SK-N-SH (cell line): ENCODE data around the gene PSME4. TPM values are rescaled to one million over a fixed set of nuclear protein-coding genes. Genes with fewer than 3 reads are reported as not detected.

ENCODE experiments used
- CTCF ChIA-PET: fragments of 300-600, 350-600 bp; formaldehyde crosslinking; extraction: SDS; loops from one replicate; lab custom pipeline; 2021; lab: Yijun Ruan, JAX
- POLR2A ChIA-PET: fragments of 350-600 bp; sonication (Branson Sonifier 250); formaldehyde crosslinking; extraction: SDS; loops from one replicate; lab custom pipeline; 2020; ENCODE audit warnings: antibody characterized with exemption, inconsistent platforms; lab: Yijun Ruan, JAX
- DNase-seq: peaks from one replicate; pipeline ENCODE4 v3.0.0; 2012
- H2AFZ ChIP-seq: fragments of 200-600 bp; sonication (generic); 2 replicates; pipeline ENCODE4 v1.8.1; 2016; ENCODE audit warnings: antibody characterized with exemption, mild to moderate bottlenecking, low read depth
- H3F3A ChIP-seq: fragments of 200-600 bp; sonication (generic); replicated peaks from 2 replicates; pipeline ENCODE3; 2016; ENCODE audit warnings: antibody characterized with exemption, mild to moderate bottlenecking; ENCODE audit not compliant: insufficient read depth
- H3K27ac ChIP-seq, 2 experiments: fragments of 200-500 bp in 1 of 2; fragments of 200-600 bp in 1 of 2; sonication (Bioruptor generic) in 1 of 2; sonication (generic), shearing (Covaris generic) in 1 of 2; 2 replicates each; pipeline versions ENCODE4 v1.5.1 to v1.6.1; 2014 to 2016; ENCODE audit warnings: low read depth in 2 of 2, inconsistent platforms in 1 of 2, low read length in 1 of 2, mild to moderate bottlenecking in 1 of 2, mixed read lengths in 1 of 2
- H3K27me3 ChIP-seq: fragments of 200-600 bp; sonication (generic), shearing (Covaris generic); 2 replicates; pipeline ENCODE4 v1.6.1; 2016; ENCODE audit warnings: mixed run types; ENCODE audit not compliant: insufficient read depth
- H3K36me3 ChIP-seq, 2 experiments: fragments of 200-500 bp in 1 of 2; fragments of 200-600 bp in 1 of 2; sonication (Bioruptor generic) in 1 of 2; sonication (generic) in 1 of 2; replicated peaks in 1 of 2; 2 replicates each; pipeline versions ENCODE3 to v1.5.1; 2014 to 2016; ENCODE audit warnings: low read length in 1 of 2, mild to moderate bottlenecking in 1 of 2; ENCODE audit not compliant: insufficient read depth in 2 of 2, control insufficient read depth in 1 of 2
- H3K4me1 ChIP-seq, 2 experiments: fragments of 200-500 bp in 1 of 2; fragments of 200-600 bp in 1 of 2; sonication (Bioruptor generic) in 1 of 2; sonication (generic), shearing (Covaris generic) in 1 of 2; 2 replicates each; pipeline versions ENCODE4 v1.5.1 to v1.6.1; 2014 to 2016; ENCODE audit warnings: low read depth in 1 of 2, low read length in 1 of 2, mixed run types in 1 of 2; ENCODE audit not compliant: insufficient read depth in 2 of 2, control insufficient read depth in 1 of 2
- H3K4me2 ChIP-seq: fragments of 200-600 bp; sonication (generic), shearing (Covaris generic); 2 replicates; pipeline ENCODE4 v1.6.1; 2017; ENCODE audit warnings: mixed run types
- H3K4me3 ChIP-seq, 2 experiments: fragments of 200-500 bp in 1 of 2; fragments of 200-600 bp in 1 of 2; sonication (Bioruptor generic) in 1 of 2; sonication (generic), shearing (Covaris generic) in 1 of 2; 2 replicates each; pipeline versions ENCODE4 v1.5.1 to v1.8.1; 2014 to 2016; ENCODE audit warnings: low read depth in 2 of 2, inconsistent platforms in 1 of 2, low read length in 1 of 2, mild to moderate bottlenecking in 1 of 2, mixed read lengths in 1 of 2, moderate library complexity in 1 of 2
- H3K79me2 ChIP-seq: fragments of 200-600 bp; sonication (generic); 2 replicates; pipeline ENCODE4 v1.8.1; 2017; ENCODE audit warnings: mild to moderate bottlenecking; ENCODE audit not compliant: insufficient read depth
- H3K9ac ChIP-seq: fragments of 200-600 bp; sonication (generic); 2 replicates; pipeline ENCODE4 v1.6.1; 2017; ENCODE audit warnings: mixed run types
- H3K9me2 ChIP-seq: fragments of 200-600 bp; sonication (generic); 2 replicates; pipeline ENCODE4 v1.6.1; 2017; ENCODE audit warnings: mixed run types
- H3K9me3 ChIP-seq: fragments of 200-600 bp; sonication (generic); 2 replicates; pipeline ENCODE4 v1.6.1; 2017; ENCODE audit warnings: mixed run types, mild to moderate bottlenecking, moderate library complexity
- H4K20me1 ChIP-seq: fragments of 200-600 bp; sonication (generic); 2 replicates; pipeline ENCODE4 v1.6.1; 2017; ENCODE audit warnings: mild to moderate bottlenecking, mixed run types; ENCODE audit not compliant: insufficient read depth
- CTCF ChIP-seq: fragments of 200-600 bp; sonication (generic); IDR thresholded peaks from 2 replicates; pipeline ENCODE4 v1.6.1; 2017; ENCODE audit warnings: antibody characterized with exemption, mild to moderate bottlenecking, moderate library complexity
- FOSL2 ChIP-seq: IDR thresholded peaks from 2 replicates; pipeline ENCODE4 v1.4.0; 2012; ENCODE audit warnings: low read depth, mild to moderate bottlenecking, moderate library complexity, borderline replicate concordance
- GABPA ChIP-seq: IDR thresholded peaks from 2 replicates; pipeline ENCODE4 v1.4.0; 2012; ENCODE audit warnings: low read depth, mild to moderate bottlenecking
- IRF3 ChIP-seq: fragments of 150-350 bp; IDR thresholded peaks from 2 replicates; pipeline ENCODE4 v1.6.1; 2016; ENCODE audit warnings: mild to moderate bottlenecking, low read depth, low read length
- MAX ChIP-seq: IDR thresholded peaks from 2 replicates; pipeline ENCODE4 v1.4.0; 2012; ENCODE audit warnings: low read depth
- MEF2A ChIP-seq: IDR thresholded peaks from 2 replicates; pipeline ENCODE4 v1.4.0; 2012; ENCODE audit warnings: low read depth, borderline replicate concordance
- RXRA ChIP-seq: IDR thresholded peaks from 2 replicates; pipeline ENCODE4 v1.4.0; 2012; ENCODE audit warnings: low read depth, mild to moderate bottlenecking, borderline replicate concordance
- USF1 ChIP-seq: IDR thresholded peaks from 2 replicates; pipeline ENCODE4 v1.4.0; 2012; ENCODE audit warnings: low read depth, borderline replicate concordance
- USF2 ChIP-seq: fragments of 150-350 bp; IDR thresholded peaks from 2 replicates; pipeline ENCODE4 v1.6.1; 2017; ENCODE audit warnings: antibody characterized with exemption, low read length, low read depth, borderline replicate concordance
- ZBTB33 ChIP-seq: IDR thresholded peaks from 2 replicates; pipeline ENCODE4 v1.4.0; 2012; ENCODE audit warnings: low read depth, borderline replicate concordance
- WGBS: methylation state at CpG from one replicate; pipeline ENCODE4 v1.1.6; 2017; ENCODE audit warnings: low lambda C conversion rate; 5-methylcytosine and 5-hydroxymethylcytosine counted together
- polyA plus RNA-seq, 3 experiments: library from polyadenylated mRNA; depleted of rRNA; stranded (reverse); fragments of >200 nt; gene quantifications; 2 replicates each; pipeline ENCODE4 v1.2.3, GENCODE V29; 2012

Gene PSME4
- polyA plus RNA-seq, 1 of the 3 experiments (the other 2 are of a cell fraction) = 12.8 TPM

GRCh38 chr2:53969285-53969967 lies 1.4 kb downstream of the PSME4 start (continued):
- peak; percentile 74; the same call in 1 of the 2 replicates for TF ChIP-seq FOSL2

GRCh38 chr2:53964987-53965687 lies 5.7 kb downstream of the PSME4 start:
- no peak for DNase-seq
- no peaks in the 10 kb centered on the region for H3K9me3 ChIP-seq
- ChIA-PET CTCF (no interaction called here), POLR2A (no interaction called here)
- H3K4me2 ChIP-seq = no peak overlapping the region
- H3K9me2 ChIP-seq = no peaks in the 10 kb centered on the region
- no peaks in the 10 kb centered on the region for H3K27me3 ChIP-seq
- WGBS = 95% methylated on average over 11 of the region's 11 CpGs
- peaks cover 0 to 4% of the 10 kb centered on the region in 2 experiments for H3K36me3 ChIP-seq
- H3K4me1 ChIP-seq = peaks cover 0 to 8% of the 10 kb centered on the region in 2 experiments; a peak in 2 of 4 replicates
- H3K9ac ChIP-seq = no peak overlapping the region
- peaks cover 8% of the 10 kb centered on the region for H3F3A ChIP-seq
- peaks cover 81% of the 10 kb centered on the region for H4K20me1 ChIP-seq
- H3K27ac ChIP-seq = no peak overlapping the region
- H2AFZ ChIP-seq = no peak overlapping the region
- no peak overlapping the region for H3K4me3 ChIP-seq
- TF ChIP-seq MEF2A (no peak), USF1 (no peak), MAX (no peak), ZBTB33 (no peak), FOSL2 (no peak), CTCF (no peak), USF2 (no peak), GABPA (no peak), RXRA (no peak), IRF3 (no peak)
- H3K79me2 ChIP-seq = peaks cover 100% of the 10 kb centered on the region
